ENCODE measurements around the gene SLC22A4.

SLC22A4 gene

GRCh38 chr5:132376694-132377641 is 82.8 kb downstream of the SLC22A4 start:
- peak; percentile 84 for DNase-seq (ENCODE audit: low spot score)

- DNase-seq (ENCODE audit: low spot score) = no peak
Observed at GRCh38 chr5:132377738-132378137, 83.5 kb downstream of the SLC22A4 start.

- DNase-seq (ENCODE audit: low spot score) = no peak
Observed at GRCh38 chr5:132378580-132378979, 84.4 kb downstream of the SLC22A4 start.

- no peak for DNase-seq (ENCODE audit: low spot score)
Observed at GRCh38 chr5:132380047-132380446, 85.9 kb downstream of the SLC22A4 start.

GRCh38 chr5:132380741-132381140 is 86.5 kb downstream of the SLC22A4 start:
- no peak for DNase-seq (ENCODE audit: low spot score)

GRCh38 chr5:132381614-132382013 is 87.4 kb downstream of the SLC22A4 start:
- no peak for DNase-seq (ENCODE audit: low spot score)

GRCh38 chr5:132383261-132383660 is 89.1 kb downstream of the SLC22A4 start:
- DNase-seq (ENCODE audit: low spot score) = no peak

- no peak for DNase-seq (ENCODE audit: low spot score)
Observed at GRCh38 chr5:132383984-132384383, 89.8 kb downstream of the SLC22A4 start.

GRCh38 chr5:132384506-132385050 is 90.4 kb downstream of the SLC22A4 start:
- DNase-seq (ENCODE audit: low spot score) = no peak

- DNase-seq (ENCODE audit: low spot score) = peak; percentile 89
Observed at GRCh38 chr5:132385326-132386105, 91.3 kb downstream of the SLC22A4 start.

- DNase-seq (ENCODE audit: low spot score) = peak; percentile 87
Observed at GRCh38 chr5:132386644-132387286, 92.6 kb downstream of the SLC22A4 start.

GRCh38 chr5:132387640-132388117 is 93.5 kb downstream of the SLC22A4 start:
- peak; percentile 56 for DNase-seq (ENCODE audit: low spot score)

GRCh38 chr5:132388244-132389050 is 94.3 kb downstream of the SLC22A4 start:
- DNase-seq (ENCODE audit: low spot score) = no peak

- DNase-seq (ENCODE audit: low spot score) = no peak
Observed at GRCh38 chr5:132389051-132389331, 94.8 kb downstream of the SLC22A4 start.

GRCh38 chr5:132389585-132390286 is 95.5 kb downstream of the SLC22A4 start:
- DNase-seq (ENCODE audit: low spot score) = no peak

GRCh38 chr5:132391247-132391646 is 97.1 kb downstream of the SLC22A4 start:
- DNase-seq (ENCODE audit: low spot score) = no peak

GRCh38 chr5:132391870-132392269 is 97.7 kb downstream of the SLC22A4 start:
- DNase-seq (ENCODE audit: low spot score) = no peak

GRCh38 chr5:132392411-132392810 is 98.2 kb downstream of the SLC22A4 start:
- DNase-seq (ENCODE audit: low spot score) = no peak

GRCh38 chr5:132392978-132393825 is 99.0 kb downstream of the SLC22A4 start:
- DNase-seq (ENCODE audit: low spot score) = no peak
